Bronchial smooth muscle cell (primary cell): ENCODE measurements around the gene NT5M. TPM values are rescaled to one million over a fixed set of nuclear protein-coding genes. Genes with fewer than 3 reads are reported as not detected.

ENCODE experiments used
- total RNA-seq: library from RNA; depleted of rRNA; stranded (reverse); fragments of >200 nt; gene quantifications from 2 replicates; pipeline ENCODE4 v1.2.1, GENCODE V29; 2014

The NT5M gene
- 1.1 and 1.4 TPM in 2 replicates for total RNA-seq

DNA sequence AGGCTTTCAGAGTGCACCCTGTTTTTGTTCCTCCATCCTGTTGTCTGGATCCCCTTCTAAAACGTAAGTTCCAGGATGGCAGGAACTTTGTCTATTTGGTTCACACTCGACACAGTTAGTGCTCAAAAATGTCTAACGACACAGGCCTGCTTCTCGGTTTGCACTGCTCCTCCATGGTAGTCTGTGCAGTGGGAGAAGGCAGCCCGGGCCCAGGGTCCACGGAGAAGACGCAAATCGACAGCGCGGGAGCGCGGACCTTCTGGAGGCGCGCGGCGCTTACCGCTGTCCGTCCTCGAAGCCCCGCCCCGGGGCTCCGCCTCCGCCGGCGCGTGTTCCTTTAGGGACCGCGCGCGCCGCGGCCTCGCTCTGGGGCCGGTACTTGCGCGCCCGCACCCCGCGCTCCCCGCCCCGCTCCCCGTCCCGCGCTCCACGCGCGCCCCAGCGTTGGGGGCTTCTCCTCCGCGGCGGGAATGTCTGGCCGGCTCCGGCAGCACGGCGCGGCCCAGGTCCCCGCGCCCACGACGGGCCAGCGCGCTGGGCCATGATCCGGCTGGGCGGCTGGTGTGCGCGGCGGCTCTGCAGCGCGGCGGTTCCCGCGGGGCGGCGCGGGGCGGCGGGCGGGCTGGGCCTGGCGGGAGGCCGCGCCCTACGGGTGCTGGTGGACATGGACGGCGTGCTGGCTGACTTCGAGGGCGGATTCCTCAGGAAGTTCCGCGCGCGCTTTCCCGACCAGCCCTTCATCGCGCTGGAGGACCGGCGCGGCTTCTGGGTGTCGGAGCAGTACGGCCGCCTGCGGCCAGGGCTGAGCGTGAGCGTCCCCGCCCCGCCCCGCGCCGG is at the start of gene NT5M:
Gene NT5M, plus strand, starts transcription at position 364 of the 837 bp plus-strand sequence. Its CDS starts 178 bp downstream, at position 542.

GRCh38 chr17:17280613-17281549 is 22.3 kb upstream of the NT5M start, which contains the start of gene COPS3:
Gene COPS3 (minus strand): TSS chr17:17281246. CDS start chr17:17281186, 60 bp downstream.

Other genes with a start within 250 kb of the NT5M start
- 1.9 and 2.4 TPM in 2 replicates for gene PLD6, start 97.0 kb upstream of the NT5M start, total RNA-seq
- 62.9 and 67.0 TPM in 2 replicates for gene FLCN, start 66.2 kb upstream of the NT5M start, total RNA-seq
- 66.2 and 67.0 TPM in 2 replicates for gene COPS3, start 22.1 kb upstream of the NT5M start, total RNA-seq
- 7.4 and 10.6 TPM in 2 replicates for gene MED9, start 173.6 kb downstream of the NT5M start, total RNA-seq
- 0.43 and 0.79 TPM in 2 replicates for gene RASD1, start 193.0 kb downstream of the NT5M start, total RNA-seq